Esophagus squamous epithelium (tissue), 5 donors: ENCODE data around the gene AFAP1L2. TPM values are rescaled to one million over a fixed set of nuclear protein-coding genes. Genes with fewer than 3 reads are reported as not detected.

ENCODE experiments used
- DNase-seq: peaks from one replicate; lab custom pipeline; 2025; lab: John Stamatoyannopoulos, UW
- H3K27ac ChIP-seq, 4 donors: fragments of 200-600 bp; sonication (generic); one replicate each; pipeline ENCODE4 v1.5.1; 2016 to 2019; ENCODE audit warnings: mild to moderate bottlenecking in 1 of 4
- H3K27me3 ChIP-seq, 4 donors: fragments of 200-600 bp; sonication (generic); 1 replicate in 3 of 4; 2 replicates in 1 of 4; pipeline versions ENCODE4 v1.5.1 to v1.6.0; 2017 to 2021; ENCODE audit warnings: antibody characterized with exemption in 1 of 4
- H3K36me3 ChIP-seq, 3 donors: fragments of 200-600 bp; sonication (generic); one replicate each; pipeline ENCODE4 v1.5.1; 2016 to 2019
- H3K4me1 ChIP-seq, 3 donors: fragments of 200-600 bp; sonication (generic); one replicate each; pipeline ENCODE4 v1.5.1; 2017 to 2019
- H3K4me3 ChIP-seq, 4 donors: fragments of 200-600 bp; sonication (generic); 1 replicate in 3 of 4; 2 replicates in 1 of 4; pipeline ENCODE4 v1.5.1; 2016 to 2019; ENCODE audit warnings: mild to moderate bottlenecking in 2 of 4, moderate library complexity in 1 of 4
- H3K9me3 ChIP-seq, 3 donors: fragments of 200-600 bp; sonication (generic); one replicate each; pipeline ENCODE4 v1.5.1; 2016 to 2019
- CTCF ChIP-seq, 6 experiments: fragments of 450-650 bp in 4 of 6; fragments of 200-600 bp in 2 of 6; sonication (generic) in 2 of 6; IDR thresholded peaks; one replicate each; pipeline ENCODE4 v1.5.1; 2016 to 2019; ENCODE audit warnings: antibody characterized with exemption in 6 of 6, mild to moderate bottlenecking in 4 of 6, moderate library complexity in 4 of 6
- POLR2A ChIP-seq, 4 donors: fragments of 450-650 bp; IDR thresholded peaks; one replicate each; pipeline ENCODE4 v1.6.1; 2017; ENCODE audit warnings: antibody characterized with exemption in 4 of 4, mild to moderate bottlenecking in 4 of 4, moderate library complexity in 3 of 4
- WGBS, 2 donors: methylation state at CpG; one replicate each; pipeline ENCODE4 v1.1.5; 2018; 5-methylcytosine and 5-hydroxymethylcytosine counted together
- intact Hi-C: fragments of 100-400 bp; cut with DNase I; formaldehyde crosslinking; loops from one replicate; pipeline ENCODE4 v1.15.0; 2022
- total RNA-seq, 4 donors: library from RNA; depleted of rRNA; stranded (reverse); fragments of >200 nt; gene quantifications; one replicate each; pipeline ENCODE4 v1.1.0, GENCODE V29; 2016
- donor health status: DM: yes; HTN: yes; CAD: no.

Gene AFAP1L2
- total RNA-seq, 4 donors from 2014 or later, result 9.8 to 15.5 (median 11.8) TPM

- no peaks in the 10 kb centered on the region for H3K9me3 ChIP-seq
- DNase-seq, result no peak
- WGBS, 2 donors, result 88 to 90% methylated on average over 2 to 6 of the region's 10 CpGs
- H3K27me3 ChIP-seq, result no peaks in the 10 kb centered on the region
- no peak overlapping the region for H3K4me3 ChIP-seq
- peaks cover 9 to 35% (median 13%) of the 10 kb centered on the region in 3 donors for H3K4me1 ChIP-seq
- no peak for TF ChIP-seq CTCF (IDR thresholded peaks at IDR 0.05)
- no peak for TF ChIP-seq POLR2A (IDR thresholded peaks at IDR 0.05)
- no peaks in the 10 kb centered on the region for H3K36me3 ChIP-seq
- H3K27ac ChIP-seq, result peak overlapping the region in 2 of 4 donors; percentile 10 to 25
- intact Hi-C loops, result no loop called here
Observed at GRCh38 chr10:114345701-114346100, 58.6 kb downstream of the AFAP1L2 start.

- H3K4me1 ChIP-seq, result peaks cover 3 to 25% (median 4%) of the 10 kb centered on the region in 3 donors
- TF ChIP-seq POLR2A (IDR thresholded peaks at IDR 0.05) (no peak), CTCF (IDR thresholded peaks at IDR 0.05) (no peak)
- no peaks in the 10 kb centered on the region for H3K27me3 ChIP-seq
- H3K27ac ChIP-seq, result peak overlapping the region in 3 of 4 donors; percentile 17 to 45 (median 43)
- WGBS, 2 donors, result 57 to 71% methylated on average over 7 to 11 of the region's 11 CpGs
- intact Hi-C loops, result no loop called here
- H3K4me3 ChIP-seq, result no peak overlapping the region
- H3K36me3 ChIP-seq, result peaks cover 0 to 7% (median 0%) of the 10 kb centered on the region in 3 donors
- no peaks in the 10 kb centered on the region for H3K9me3 ChIP-seq
- no peak for DNase-seq
Observed at GRCh38 chr10:114343623-114344505, 60.4 kb downstream of the AFAP1L2 start.

GRCh38 chr10:114342976-114343375, 61.3 kb downstream of the AFAP1L2 start:
- TF ChIP-seq POLR2A (IDR thresholded peaks at IDR 0.05) (no peak), CTCF (IDR thresholded peaks at IDR 0.05) (no peak)
- H3K4me1 ChIP-seq, result peaks cover 3 to 30% (median 4%) of the 10 kb centered on the region in 3 donors
- H3K27me3 ChIP-seq, result no peaks in the 10 kb centered on the region
- no peaks in the 10 kb centered on the region for H3K9me3 ChIP-seq
- H3K36me3 ChIP-seq, result peaks cover 0 to 7% (median 0%) of the 10 kb centered on the region in 3 donors
- H3K27ac ChIP-seq, result no peak overlapping the region
- H3K4me3 ChIP-seq, result no peak overlapping the region
- intact Hi-C loops, result no loop called here
- no peak for DNase-seq
- 71 to 88% methylated on average over 2 of the region's 2 CpGs for WGBS, 2 donors

- no peak overlapping the region for H3K4me3 ChIP-seq
- H3K9me3 ChIP-seq, result no peaks in the 10 kb centered on the region
- DNase-seq, result no peak
- TF ChIP-seq POLR2A (IDR thresholded peaks at IDR 0.05) (no peak), CTCF (IDR thresholded peaks at IDR 0.05) (no peak)
- no peaks in the 10 kb centered on the region for H3K27me3 ChIP-seq
- H3K4me1 ChIP-seq, result peaks cover 14 to 46% (median 14%) of the 10 kb centered on the region in 3 donors
- H3K36me3 ChIP-seq, result peaks cover 0 to 7% (median 0%) of the 10 kb centered on the region in 3 donors
- peak overlapping the region in 2 of 4 donors; percentile 9 to 30 for H3K27ac ChIP-seq
- 54 to 58% methylated on average over 2 of the region's 8 CpGs for WGBS, 2 donors
- intact Hi-C loops, result no loop called here
Observed at GRCh38 chr10:114340816-114341215, 63.5 kb downstream of the AFAP1L2 start.
